B cell (primary cell): ENCODE data around the gene CH25H. TPM values are rescaled to one million over a fixed set of nuclear protein-coding genes. Genes with fewer than 3 reads are reported as not detected.

Experiments used
- ATAC-seq: fragments of 200-7000 bp; cut with Tn5 transposase; one replicate; pipeline ENCODE4 v1.10.0; 2021; ENCODE audit warnings: low read depth, mild to moderate bottlenecking, moderate number of reproducible peaks, moderate library complexity
- CTCF ChIA-PET: fragments of 350-600 bp; sonication (Branson Sonifier 250); formaldehyde crosslinking; loops from one replicate; lab custom pipeline; 2021; ENCODE audit warnings: antibody characterized with exemption, inconsistent platforms; lab: Charles Lee
- POLR2A ChIA-PET: fragments of 350-600 bp; sonication (Branson Sonifier 250); formaldehyde crosslinking; loops from one replicate; lab custom pipeline; 2021; ENCODE audit warnings: antibody characterized with exemption; lab: Charles Lee
- DNase-seq: peaks from one replicate; pipeline ENCODE4 v3.0.0; 2013
- H2AFZ ChIP-seq: 2 replicates; pipeline ENCODE4 v1.6.1; 2012; ENCODE audit warnings: mild to moderate bottlenecking, low read depth, low read length; ENCODE audit not compliant: insufficient read depth, poor library complexity, severe bottlenecking
- H3K27ac ChIP-seq, 2 donors: 1 replicate in 1 of 2; 2 replicates in 1 of 2; pipeline ENCODE4 v1.5.1; 2012 to 2013; ENCODE audit warnings: low read length in 2 of 2, mild to moderate bottlenecking in 2 of 2, moderate library complexity in 1 of 2
- H3K27me3 ChIP-seq, 4 experiments: fragments of 200-600 bp in 1 of 4; sonication (generic) in 1 of 4; replicated peaks in 1 of 4; 1 replicate in 2 of 4; 2 replicates in 2 of 4; pipeline versions ENCODE4 v1.6.1 to v1.7.0; 2013 to 2016; ENCODE audit warnings: low read length in 3 of 4, mild to moderate bottlenecking in 2 of 4, mixed read lengths in 1 of 4, moderate library complexity in 1 of 4; ENCODE audit not compliant: insufficient read depth in 4 of 4, control insufficient read depth in 3 of 4; ENCODE audit errors: control extremely low read depth in 1 of 4
- H3K36me3 ChIP-seq, 2 experiments: replicated peaks in 1 of 2; 1 replicate in 1 of 2; 2 replicates in 1 of 2; pipeline versions ENCODE4 v1.6.1 to v1.7.1; 2013; ENCODE audit warnings: low read length in 1 of 2; ENCODE audit not compliant: insufficient read depth in 2 of 2, control insufficient read depth in 1 of 2; ENCODE audit errors: control extremely low read depth in 1 of 2, extremely low read depth in 1 of 2
- H3K4me1 ChIP-seq, 2 donors: fragments of 200-600 bp in 1 of 2; sonication (generic) in 1 of 2; 1 replicate in 1 of 2; 2 replicates in 1 of 2; pipeline versions ENCODE4 v1.5.1 to v1.6.1; 2013 to 2017; ENCODE audit warnings: low read length in 2 of 2; ENCODE audit not compliant: control insufficient read depth in 2 of 2, insufficient read depth in 2 of 2
- H3K4me2 ChIP-seq: replicated peaks from 2 replicates; pipeline ENCODE3; 2012; ENCODE audit warnings: mild to moderate bottlenecking, low read depth, low read length; ENCODE audit not compliant: poor library complexity, severe bottlenecking
- H3K4me3 ChIP-seq, 5 experiments: fragments of 200-600 bp in 1 of 5; sonication (generic) in 1 of 5; 1 replicate in 3 of 5; 2 replicates in 2 of 5; pipeline versions ENCODE4 v1.5.1 to v1.7.0; 2011 to 2016; ENCODE audit warnings: low read length in 4 of 5, mild to moderate bottlenecking in 4 of 5, low read depth in 2 of 5, control low read depth in 1 of 5, moderate library complexity in 1 of 5; ENCODE audit not compliant: insufficient read depth in 1 of 5; ENCODE audit errors: control extremely low read depth in 1 of 5, extremely low read depth in 1 of 5
- H3K79me2 ChIP-seq: fragments of 200-600 bp; sonication (generic); one replicate; pipeline ENCODE4 v1.6.0; 2016; ENCODE audit warnings: low read length; ENCODE audit not compliant: control insufficient read depth, insufficient read depth
- H3K9ac ChIP-seq: fragments of 200-600 bp; sonication (generic); 2 replicates; pipeline ENCODE4 v1.6.1; 2017; ENCODE audit warnings: mild to moderate bottlenecking, low read length, moderate library complexity
- H3K9me3 ChIP-seq, 3 donors: one replicate each; pipeline versions ENCODE4 v1.6.1 to v1.7.1; 2013; ENCODE audit warnings: low read length in 2 of 3; ENCODE audit not compliant: control insufficient read depth in 2 of 3, insufficient read depth in 1 of 3; ENCODE audit errors: control extremely low read depth in 1 of 3
- H4K20me1 ChIP-seq: 2 replicates; pipeline ENCODE4 v1.6.0; 2012; ENCODE audit warnings: mild to moderate bottlenecking, low read length; ENCODE audit not compliant: insufficient read depth, control insufficient read depth, poor library complexity, severe bottlenecking
- H3K27ac Mint-ChIP-seq: one replicate; pipeline ENCODE4 v1.8.0; 2021; ENCODE audit warnings: mixed read lengths
- H3K27me3 Mint-ChIP-seq: one replicate; pipeline ENCODE4 v1.8.0; 2021; ENCODE audit warnings: mixed read lengths
- H3K4me1 Mint-ChIP-seq: one replicate; pipeline ENCODE4 v1.8.0; 2021; ENCODE audit warnings: mixed read lengths
- H3K4me3 Mint-ChIP-seq: one replicate; pipeline ENCODE4 v1.8.0; 2021; ENCODE audit warnings: mixed read lengths
- H3K9me3 Mint-ChIP-seq: one replicate; pipeline ENCODE4 v1.8.0; 2022; ENCODE audit warnings: mixed read lengths; ENCODE audit not compliant: insufficient read depth
- EZH2 ChIP-seq: IDR thresholded peaks from 2 replicates; pipeline ENCODE4 v1.6.1; 2012; ENCODE audit warnings: borderline replicate concordance, low read depth, mild to moderate bottlenecking, moderate library complexity, low read length; ENCODE audit not compliant: insufficient read depth, poor library complexity, severe bottlenecking
- WGBS: methylation state at CpG from one replicate; pipeline ENCODE4 v1.1.5; 2013; ENCODE audit warnings: missing lambda C conversion rate; ENCODE audit not compliant: insufficient coverage; 5-methylcytosine and 5-hydroxymethylcytosine counted together
- intact Hi-C: fragments of 100-400 bp; cut with micrococcal nuclease; formaldehyde crosslinking; loops from one replicate; pipeline ENCODE4 v1.10.0; 2022
- polyA plus RNA-seq: library from polyadenylated mRNA; depleted of rRNA; stranded (reverse); fragments of >200 nt; gene quantifications from 2 replicates; pipeline ENCODE4 v1.2.3, GENCODE V29; 2012
- total RNA-seq, 2 donors: library from RNA; stranded (reverse); fragments of 120-200 nt in 1 of 2; gene quantifications; 1 replicate in 1 of 2; 2 replicates in 1 of 2; pipeline versions ENCODE4 v1.2.3 to v1.2.4, GENCODE V29; 2013 to 2022
- TF ChIP-seq, protein P1 (sequence below): fragments of 200-600 bp; IDR thresholded peaks from one replicate; pipeline ENCODE4 v1.8.0; 2022; ENCODE audit warnings: antibody characterized with exemption, mild to moderate bottlenecking

Gene CH25H
- total and polyA plus RNA-seq, 2 donors (not counting 1 experiment from before 2014, with no cell fraction given): not detected

DNA sequence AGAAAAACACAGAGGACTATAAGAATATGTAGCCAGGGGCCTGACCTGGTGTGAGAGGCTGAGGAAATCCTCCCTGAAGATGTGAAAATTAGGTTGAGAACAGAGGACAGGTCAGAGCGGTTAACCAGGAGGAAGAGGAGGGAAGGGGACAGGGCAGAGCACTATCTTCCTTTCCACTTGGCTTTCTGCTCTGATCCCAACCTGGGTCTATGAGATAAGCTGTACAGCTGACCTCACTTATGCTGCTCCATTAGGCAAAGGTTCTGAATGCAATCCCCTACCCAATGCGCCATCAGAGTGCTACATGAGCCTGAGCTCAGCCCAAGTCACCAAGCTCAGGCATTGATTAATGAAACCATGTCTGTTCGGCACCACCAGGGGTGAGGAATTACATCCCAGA, 33.9 kb upstream of the CH25H start:
- no peak overlapping the region for H3K4me2 ChIP-seq
- H3K79me2 ChIP-seq: peaks cover 20% of the 10 kb centered on the region
- no peaks in the 10 kb centered on the region for H3K9me3 ChIP-seq
- H3K27ac Mint-ChIP-seq: no peak overlapping the region
- no peak overlapping the region for H3K27ac ChIP-seq
- no peaks in the 10 kb centered on the region for H3K27me3 ChIP-seq
- no peak overlapping the region for H3K9ac ChIP-seq
- intact Hi-C loops: no loop called here
- no peak overlapping the region for H3K4me3 ChIP-seq
- H3K4me3 Mint-ChIP-seq: no peak overlapping the region
- H3K27me3 Mint-ChIP-seq: no peaks in the 10 kb centered on the region
- H3K4me1 Mint-ChIP-seq: peaks cover 39% of the 10 kb centered on the region
- H4K20me1 ChIP-seq: no peaks in the 10 kb centered on the region
- peaks cover 1 to 28% of the 10 kb centered on the region in 2 experiments for H3K36me3 ChIP-seq
- H3K9me3 Mint-ChIP-seq: no peaks in the 10 kb centered on the region
- POLR2A ChIA-PET: no interaction called here
- CTCF ChIA-PET: interaction anchor here (1.5 to 6.6 kb wide), 2 partner anchors 25 to 211 kb away, joined by 3 to 71 read pairs; no protein-coding TSS in a partner anchor
- 100% methylated on average over 2 of the region's 3 CpGs for WGBS
- no peak for DNase-seq
- H3K4me1 ChIP-seq: peaks cover 31 to 40% of the 10 kb centered on the region in 2 donors
- no peak for TF ChIP-seq EZH2
- TF ChIP-seq, protein P1, sequence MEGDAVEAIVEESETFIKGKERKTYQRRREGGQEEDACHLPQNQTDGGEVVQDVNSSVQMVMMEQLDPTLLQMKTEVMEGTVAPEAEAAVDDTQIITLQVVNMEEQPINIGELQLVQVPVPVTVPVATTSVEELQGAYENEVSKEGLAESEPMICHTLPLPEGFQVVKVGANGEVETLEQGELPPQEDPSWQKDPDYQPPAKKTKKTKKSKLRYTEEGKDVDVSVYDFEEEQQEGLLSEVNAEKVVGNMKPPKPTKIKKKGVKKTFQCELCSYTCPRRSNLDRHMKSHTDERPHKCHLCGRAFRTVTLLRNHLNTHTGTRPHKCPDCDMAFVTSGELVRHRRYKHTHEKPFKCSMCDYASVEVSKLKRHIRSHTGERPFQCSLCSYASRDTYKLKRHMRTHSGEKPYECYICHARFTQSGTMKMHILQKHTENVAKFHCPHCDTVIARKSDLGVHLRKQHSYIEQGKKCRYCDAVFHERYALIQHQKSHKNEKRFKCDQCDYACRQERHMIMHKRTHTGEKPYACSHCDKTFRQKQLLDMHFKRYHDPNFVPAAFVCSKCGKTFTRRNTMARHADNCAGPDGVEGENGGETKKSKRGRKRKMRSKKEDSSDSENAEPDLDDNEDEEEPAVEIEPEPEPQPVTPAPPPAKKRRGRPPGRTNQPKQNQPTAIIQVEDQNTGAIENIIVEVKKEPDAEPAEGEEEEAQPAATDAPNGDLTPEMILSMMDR: no peak
- no peak overlapping the region for H2AFZ ChIP-seq
- ATAC-seq: no peak

DNA sequence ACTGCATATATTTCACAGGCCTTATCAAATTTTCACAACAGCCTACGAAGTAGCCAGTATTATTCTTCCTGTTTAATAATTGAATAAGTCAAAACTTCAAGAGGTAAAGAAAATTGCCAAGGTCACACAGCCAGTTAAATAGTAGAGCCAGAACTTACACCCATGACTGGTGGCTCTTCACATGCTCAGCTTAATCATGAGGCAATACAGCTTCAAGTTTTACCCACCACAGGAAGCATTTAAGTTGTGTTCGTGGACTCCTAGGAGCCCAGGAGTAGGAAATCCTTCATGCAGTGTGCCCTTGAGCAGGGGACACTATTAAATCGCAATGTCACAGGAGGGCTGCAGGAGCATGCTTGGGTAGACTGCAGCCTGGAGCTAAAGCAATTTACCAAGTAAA, 33.4 kb upstream of the CH25H start:
- 100% methylated on average over 2 of the region's 3 CpGs for WGBS
- H3K27me3 ChIP-seq: no peaks in the 10 kb centered on the region
- no peak overlapping the region for H3K4me3 ChIP-seq
- ChIA-PET POLR2A (no interaction called here), CTCF (interaction anchor here (1.5 to 6.6 kb wide), 2 partner anchors 24 to 211 kb away, joined by 3 to 71 read pairs; no protein-coding TSS in a partner anchor)
- no peak overlapping the region for H3K9ac ChIP-seq
- H3K9me3 ChIP-seq: no peaks in the 10 kb centered on the region
- peaks cover 23% of the 10 kb centered on the region for H3K79me2 ChIP-seq
- peaks cover 26 to 36% of the 10 kb centered on the region in 2 donors for H3K4me1 ChIP-seq
- TF ChIP-seq EZH2: no peak
- TF ChIP-seq, protein P1: no peak
- H2AFZ ChIP-seq: no peak overlapping the region
- no peak overlapping the region for H3K4me2 ChIP-seq
- H3K27ac Mint-ChIP-seq: no peak overlapping the region
- H3K9me3 Mint-ChIP-seq: no peaks in the 10 kb centered on the region
- no peak for DNase-seq
- intact Hi-C loops: no loop called here
- H3K4me3 Mint-ChIP-seq: no peak overlapping the region
- no peak overlapping the region for H3K27ac ChIP-seq
- no peaks in the 10 kb centered on the region for H4K20me1 ChIP-seq
- peaks cover 34% of the 10 kb centered on the region for H3K4me1 Mint-ChIP-seq
- ATAC-seq: no peak
- H3K36me3 ChIP-seq: peaks cover 0 to 29% of the 10 kb centered on the region in 2 experiments
- no peaks in the 10 kb centered on the region for H3K27me3 Mint-ChIP-seq
